WTC11 (cell line): ENCODE data around the gene KSR2. TPM values are rescaled to one million over a fixed set of nuclear protein-coding genes. Genes with fewer than 3 reads are reported as not detected.

Experiments used
- ATAC-seq: fragments of 200-7000 bp; cut with Tn5 transposase; 2 replicates; pipeline ENCODE4 v1.10.0; 2021; ENCODE audit warnings: mild to moderate bottlenecking, moderate library complexity
- CTCF ChIA-PET: fragments of 300-600 bp; sonication (Branson Sonifier 250); formaldehyde crosslinking; loops from one replicate; lab custom pipeline; 2021; ENCODE audit warnings: antibody characterized with exemption; lab: Charles Lee
- POLR2A ChIA-PET: fragments of 350-600 bp; sonication (Branson Sonifier 250); formaldehyde crosslinking; loops from one replicate; lab custom pipeline; 2021; ENCODE audit warnings: antibody characterized with exemption; lab: Charles Lee
- DNase-seq: peaks from one replicate; pipeline ENCODE4 v3.0.0; 2021; ENCODE audit warnings: low spot score
- H3K27ac Mint-ChIP-seq: 2 replicates; pipeline ENCODE4 v1.8.0; 2021; ENCODE audit warnings: mixed read lengths
- H3K27me3 Mint-ChIP-seq: 2 replicates; pipeline ENCODE4 v1.8.0; 2021; ENCODE audit warnings: low read depth, mild to moderate bottlenecking, moderate library complexity, mixed read lengths
- H3K36me3 Mint-ChIP-seq: 2 replicates; pipeline ENCODE4 v1.8.0; 2021; ENCODE audit warnings: mixed read lengths
- H3K4me1 Mint-ChIP-seq: 2 replicates; pipeline ENCODE4 v1.8.0; 2022; ENCODE audit warnings: mixed read lengths
- H3K4me3 Mint-ChIP-seq: 2 replicates; pipeline ENCODE4 v1.8.0; 2021; ENCODE audit warnings: mild to moderate bottlenecking, moderate library complexity, mixed read lengths
- H3K9me3 Mint-ChIP-seq: 2 replicates; pipeline ENCODE4 v1.8.0; 2021; ENCODE audit warnings: mixed read lengths
- ARID4B ChIP-seq: sonication (generic); formaldehyde crosslinking; IDR thresholded peaks from 2 replicates; pipeline ENCODE4 v1.8.0; 2023; ENCODE audit warnings: missing genetic modification reagents, mild to moderate bottlenecking, borderline replicate concordance
- ATF1 ChIP-seq: sonication (generic); formaldehyde crosslinking; IDR thresholded peaks from 2 replicates; pipeline ENCODE4 v1.8.1; 2023; ENCODE audit warnings: mild to moderate bottlenecking, moderate library complexity, missing genetic modification reagents
- ATF2 ChIP-seq: sonication (generic); formaldehyde crosslinking; IDR thresholded peaks from 2 replicates; pipeline ENCODE4 v1.8.1; 2022; ENCODE audit warnings: low read depth, missing genetic modification reagents, borderline replicate concordance
- CREM ChIP-seq: sonication (generic); formaldehyde crosslinking; IDR thresholded peaks from 2 replicates; pipeline ENCODE4 v1.8.1; 2022; ENCODE audit warnings: mild to moderate bottlenecking, missing genetic modification reagents, moderate library complexity
- FOXJ3 ChIP-seq: sonication (generic); formaldehyde crosslinking; IDR thresholded peaks from 2 replicates; pipeline ENCODE4 v1.9.0; 2021; ENCODE audit warnings: missing genetic modification reagents, mild to moderate bottlenecking, borderline replicate concordance
- FOXP1 ChIP-seq: sonication (generic); formaldehyde crosslinking; IDR thresholded peaks from 2 replicates; pipeline ENCODE4 v1.8.0; 2022; ENCODE audit warnings: missing genetic modification reagents, mild to moderate bottlenecking, moderate library complexity, borderline replicate concordance
- IRF2 ChIP-seq: sonication (generic); formaldehyde crosslinking; IDR thresholded peaks from 2 replicates; pipeline ENCODE4 v1.8.0; 2022; ENCODE audit warnings: low read depth, missing genetic modification reagents, borderline replicate concordance
- MLX ChIP-seq: sonication (generic); formaldehyde crosslinking; IDR thresholded peaks from 2 replicates; pipeline ENCODE4 v1.8.1; 2023; ENCODE audit warnings: mild to moderate bottlenecking, missing genetic modification reagents, moderate library complexity
- MYBL2 ChIP-seq: sonication (generic); formaldehyde crosslinking; IDR thresholded peaks from 2 replicates; pipeline ENCODE4 v1.8.1; 2023; ENCODE audit warnings: mild to moderate bottlenecking, moderate library complexity, missing genetic modification reagents
- NR2C2 ChIP-seq: sonication (generic); formaldehyde crosslinking; IDR thresholded peaks from 2 replicates; pipeline ENCODE4 v1.8.0; 2022; ENCODE audit warnings: mild to moderate bottlenecking, missing genetic modification reagents
- NR3C1 ChIP-seq: sonication (generic); formaldehyde crosslinking; conservative IDR thresholded peaks from 2 replicates; pipeline ENCODE4 v1.8.1; 2023; ENCODE audit warnings: low read depth, mild to moderate bottlenecking, missing genetic modification reagents
- PRRX2 ChIP-seq: fragments of 250-450 bp; sonication (Bioruptor Pico); IDR thresholded peaks from 2 replicates; pipeline ENCODE4 v1.8.0; 2021; ENCODE audit warnings: mild to moderate bottlenecking
- SMAD3 ChIP-seq: sonication (generic); formaldehyde crosslinking; IDR thresholded peaks from 2 replicates; pipeline ENCODE4 v1.8.0; 2022; ENCODE audit warnings: missing genetic modification reagents, mild to moderate bottlenecking, borderline replicate concordance
- ZNF263 ChIP-seq: sonication (generic); formaldehyde crosslinking; IDR thresholded peaks from 2 replicates; pipeline ENCODE4 v1.8.1; 2022; ENCODE audit warnings: low read depth, mild to moderate bottlenecking, moderate library complexity, missing genetic modification reagents
- ZNF281 ChIP-seq: sonication (generic); formaldehyde crosslinking; IDR thresholded peaks from 2 replicates; pipeline ENCODE4 v1.8.0; 2023; ENCODE audit warnings: mild to moderate bottlenecking, missing genetic modification reagents
- ZNF423 ChIP-seq: fragments of 250-450 bp; sonication (Bioruptor Pico); IDR thresholded peaks from 2 replicates; pipeline ENCODE4 v2.1.2; 2022; ENCODE audit warnings: mild to moderate bottlenecking, moderate library complexity
- total RNA-seq: library from RNA; stranded (reverse); gene quantifications from 3 replicates; pipeline ENCODE4 v1.2.3, GENCODE V29; 2021
- TF ChIP-seq, protein P1 (sequence below): sonication (generic); formaldehyde crosslinking; IDR thresholded peaks from 2 replicates; pipeline ENCODE4 v1.8.0; 2022; ENCODE audit warnings: mild to moderate bottlenecking, missing genetic modification reagents
- TF ChIP-seq, protein P2 (sequence below): sonication (generic); formaldehyde crosslinking; IDR thresholded peaks from 2 replicates; pipeline ENCODE4 v1.8.1; 2023; ENCODE audit warnings: mild to moderate bottlenecking, moderate library complexity, missing genetic modification reagents

KSR2 gene
- total RNA-seq, 1 experiment from 2014 or later, result 2.4 TPM

DNA sequence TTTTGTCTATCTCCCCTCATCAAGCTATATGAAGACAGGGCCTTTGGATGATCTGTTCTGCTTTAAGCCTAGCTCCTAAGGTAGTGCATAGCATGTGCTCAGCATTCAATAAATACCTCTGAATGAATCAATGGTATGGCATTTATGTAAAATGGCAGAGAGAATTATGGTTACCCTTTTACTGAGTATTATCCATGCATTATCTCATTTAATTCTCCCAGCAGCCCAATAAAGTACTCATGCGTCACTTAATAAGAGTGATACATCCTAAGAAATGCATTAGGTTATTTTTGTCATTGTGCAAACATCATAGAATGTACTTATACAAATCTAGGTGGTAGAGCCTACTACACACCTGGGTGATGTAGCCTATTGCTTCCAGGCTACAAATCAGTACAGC lies 269.7 kb downstream of the KSR2 start:
- Mint-ChIP-seq H3K9me3 (peaks cover 17% of the 10 kb centered on the region), H3K4me3 (no peak overlapping the region), H3K27ac (no peak overlapping the region), H3K27me3 (no peaks in the 10 kb centered on the region; the same call in 1 of the 2 replicates), H3K36me3 (peaks cover 5% of the 10 kb centered on the region; the same call in 1 of the 2 replicates), H3K4me1 (peaks cover 12% of the 10 kb centered on the region)
- POLR2A ChIA-PET, result no interaction called here
- CTCF ChIA-PET, result no interaction called here
- TF ChIP-seq FOXP1 (CRISPR knock-in tag) (no peak), MYBL2 (CRISPR knock-in tag) (no peak), FOXJ3 (CRISPR knock-in tag) (no peak)
- TF ChIP-seq, protein P1, sequence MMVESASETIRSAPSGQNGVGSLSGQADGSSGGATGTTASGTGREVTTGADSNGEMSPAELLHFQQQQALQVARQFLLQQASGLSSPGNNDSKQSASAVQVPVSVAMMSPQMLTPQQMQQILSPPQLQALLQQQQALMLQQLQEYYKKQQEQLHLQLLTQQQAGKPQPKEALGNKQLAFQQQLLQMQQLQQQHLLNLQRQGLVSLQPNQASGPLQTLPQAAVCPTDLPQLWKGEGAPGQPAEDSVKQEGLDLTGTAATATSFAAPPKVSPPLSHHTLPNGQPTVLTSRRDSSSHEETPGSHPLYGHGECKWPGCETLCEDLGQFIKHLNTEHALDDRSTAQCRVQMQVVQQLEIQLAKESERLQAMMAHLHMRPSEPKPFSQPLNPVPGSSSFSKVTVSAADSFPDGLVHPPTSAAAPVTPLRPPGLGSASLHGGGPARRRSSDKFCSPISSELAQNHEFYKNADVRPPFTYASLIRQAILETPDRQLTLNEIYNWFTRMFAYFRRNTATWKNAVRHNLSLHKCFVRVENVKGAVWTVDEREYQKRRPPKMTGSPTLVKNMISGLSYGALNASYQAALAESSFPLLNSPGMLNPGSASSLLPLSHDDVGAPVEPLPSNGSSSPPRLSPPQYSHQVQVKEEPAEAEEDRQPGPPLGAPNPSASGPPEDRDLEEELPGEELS, result no peak
- DNase-seq (no peak), ATAC-seq (no peak)

DNA sequence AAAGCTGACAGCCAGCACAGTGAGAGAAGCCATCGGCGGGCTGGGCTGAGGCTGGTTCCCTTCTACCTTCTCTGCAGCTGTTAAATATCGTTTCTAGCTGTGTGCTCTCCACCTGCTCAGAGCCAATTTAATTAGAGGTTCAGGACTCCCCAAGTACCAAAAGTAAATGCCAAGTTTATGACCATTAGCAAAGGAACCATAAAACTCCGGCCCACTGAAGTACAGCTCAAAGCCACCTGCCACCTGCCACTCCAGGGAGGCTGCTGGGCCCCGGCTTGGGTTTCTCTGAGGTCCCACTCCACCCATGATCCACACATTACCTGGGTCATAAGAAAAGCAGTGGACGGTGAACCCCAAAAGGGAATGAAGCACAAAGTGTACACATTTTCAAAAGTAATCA lies 272.8 kb downstream of the KSR2 start:
- Mint-ChIP-seq H3K36me3 (peaks cover 10% of the 10 kb centered on the region), H3K9me3 (peaks cover 29% of the 10 kb centered on the region), H3K27me3 (no peaks in the 10 kb centered on the region; the same call in none of the 2 replicates), H3K4me3 (no peak overlapping the region), H3K4me1 (peaks cover 5% of the 10 kb centered on the region), H3K27ac (no peak overlapping the region)
- TF ChIP-seq ZNF281 (CRISPR knock-in tag) (no peak), ZNF263 (CRISPR knock-in tag) (no peak), PRRX2 (CRISPR knock-in tag) (no peak), MLX (CRISPR knock-in tag) (no peak), ATF1 (no peak), ATF2 (CRISPR knock-in tag) (no peak), SMAD3 (CRISPR knock-in tag) (no peak)
- TF ChIP-seq, protein P2, sequence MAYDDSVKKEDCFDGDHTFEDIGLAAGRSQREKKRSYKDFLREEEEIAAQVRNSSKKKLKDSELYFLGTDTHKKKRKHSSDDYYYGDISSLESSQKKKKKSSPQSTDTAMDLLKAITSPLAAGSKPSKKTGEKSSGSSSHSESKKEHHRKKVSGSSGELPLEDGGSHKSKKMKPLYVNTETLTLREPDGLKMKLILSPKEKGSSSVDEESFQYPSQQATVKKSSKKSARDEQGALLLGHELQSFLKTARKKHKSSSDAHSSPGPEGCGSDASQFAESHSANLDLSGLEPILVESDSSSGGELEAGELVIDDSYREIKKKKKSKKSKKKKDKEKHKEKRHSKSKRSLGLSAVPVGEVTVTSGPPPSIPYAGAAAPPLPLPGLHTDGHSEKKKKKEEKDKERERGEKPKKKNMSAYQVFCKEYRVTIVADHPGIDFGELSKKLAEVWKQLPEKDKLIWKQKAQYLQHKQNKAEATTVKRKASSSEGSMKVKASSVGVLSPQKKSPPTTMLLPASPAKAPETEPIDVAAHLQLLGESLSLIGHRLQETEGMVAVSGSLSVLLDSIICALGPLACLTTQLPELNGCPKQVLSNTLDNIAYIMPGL (CRISPR knock-in tag), result no peak
- ATAC-seq (no peak), DNase-seq (no peak)
- POLR2A ChIA-PET, result no interaction called here
- CTCF ChIA-PET, result interaction anchor here (1.2 to 2.3 kb wide), 3 partner anchors 24 to 161 kb away, joined by 4 to 13 read pairs (median 10); no protein-coding TSS in a partner anchor

- no peak for ATAC-seq
- Mint-ChIP-seq H3K27me3 (no peaks in the 10 kb centered on the region; the same call in none of the 2 replicates), H3K4me3 (no peak overlapping the region), H3K9me3 (peaks cover 29% of the 10 kb centered on the region), H3K36me3 (peaks cover 10% of the 10 kb centered on the region), H3K27ac (no peak overlapping the region), H3K4me1 (peaks cover 11% of the 10 kb centered on the region)
- ChIA-PET POLR2A (no interaction called here), CTCF (no interaction called here)
- DNase-seq, result no peak
- TF ChIP-seq CREM (CRISPR knock-in tag), result no peak
- no peak for TF ChIP-seq NR2C2 (CRISPR knock-in tag)
- no peak for TF ChIP-seq MYBL2 (CRISPR knock-in tag)
- no peak for TF ChIP-seq IRF2 (CRISPR knock-in tag)
- no peak for TF ChIP-seq ZNF423 (CRISPR knock-in tag)
- no peak for TF ChIP-seq NR3C1 (CRISPR knock-in tag)
- no peak for TF ChIP-seq ARID4B (CRISPR knock-in tag)
- TF ChIP-seq FOXP1 (CRISPR knock-in tag), result no peak
These were observed 276.3 kb downstream of the KSR2 start for GRCh38 chr12:117692512-117692911.
